Measurements from ENCODE around the gene TMEM190. TPM values are rescaled to one million over a fixed set of nuclear protein-coding genes. Genes with fewer than 3 reads are reported as not detected.
A peak's percentile ranks its signal among the peaks of the same experiment; 100 is the strongest.

Gene TMEM190
- total and polyA plus RNA-seq, 9 of the 15 experiments (the other 6 are each of a cell fraction or from before 2014, with no cell fraction given), result not detected

- no peak overlapping the region for H3K4me3 ChIP-seq
- DNase-seq (ENCODE audit: extremely low read depth in 1 of 4, low spot score in 3 of 4), result no peak
- no peaks in the 10 kb centered on the region for H3K27me3 ChIP-seq (ENCODE audit: control insufficient read depth in 2 of 2, insufficient read depth in 2 of 2, low read length in 2 of 2)
- H3K4me2 ChIP-seq (ENCODE audit: insufficient read depth, low read length), result peak overlapping the region; percentile 94
- H3K4me1 ChIP-seq (replicated peaks in 1 of 2; ENCODE audit: control insufficient read depth in 2 of 2, insufficient read depth in 2 of 2, low read length in 2 of 2), result peaks cover 47 to 65% of the 10 kb centered on the region in 2 experiments
- BruUV-seq (replicated peaks), result no TSS peak
- ATAC-seq, result no peak
- peak overlapping the region; percentile 20; the same call in 1 of the 3 replicates for H3K27ac ChIP-seq (ENCODE audit: extremely low read depth, low read depth, low read length)
- H3K79me2 ChIP-seq (ENCODE audit: control insufficient read depth, insufficient read depth, low read length), result peaks cover 48% of the 10 kb centered on the region
- H3K9ac ChIP-seq (ENCODE audit: insufficient read depth in 1 of 2, low read depth in 2 of 2, low read length in 2 of 2), result peak overlapping the region; percentile 13 to 98; a peak in 3 of 4 replicates
- in situ Hi-C loops (cut with MboI) (no loop called here), intact Hi-C loops (cut with micrococcal nuclease) (loop anchor here (5.0 kb wide), 2 partner anchors 63 to 87 kb away; no protein-coding TSS in a partner anchor)
- POLR2A ChIA-PET, result interaction anchor here (0.6 to 12.9 kb wide), 9 partner anchors 9 to 506 kb away, joined by 3 to 195 read pairs (median 4); partner anchors contain the start of gene UBE2S
- H3K9me3 ChIP-seq (replicated peaks; ENCODE audit: control insufficient read depth, insufficient read depth, low read depth, low read length), result no peaks in the 10 kb centered on the region
- H4K20me1 ChIP-seq (replicated peaks; ENCODE audit: control insufficient read depth, insufficient read depth, low read length), result peaks cover 54% of the 10 kb centered on the region
- no peak for FAIRE-seq
- H3K9me1 ChIP-seq (ENCODE audit: control insufficient read depth, insufficient read depth, low read length), result peaks cover 19% of the 10 kb centered on the region
- 80% methylated on average over 21 of the region's 21 CpGs for WGBS (ENCODE audit: insufficient coverage, low coverage, missing lambda C conversion rate)
- no peak overlapping the region for H2AFZ ChIP-seq (ENCODE audit: low read depth, low read length)
- CTCF ChIA-PET (ENCODE audit: low intra/inter-chr PET ratio), result no interaction called here
- H3K36me3 ChIP-seq (ENCODE audit: control insufficient read depth, insufficient read depth, low read length), result peaks cover 55% of the 10 kb centered on the region
- TF ChIP-seq ELK1 (CRISPR knock-in tag; IDR thresholded peaks at IDR 0.05) (no peak), MYNN (IDR thresholded peaks at IDR 0.05) (peak; percentile 70; the same call in 1 of the 2 replicates), MYNN (CRISPR knock-in tag; IDR thresholded peaks at IDR 0.05) (no peak), FOXA3 (CRISPR knock-in tag; conservative IDR thresholded peaks at IDR 0.05 in 1 of 2, IDR thresholded peaks at IDR 0.05 in 1 of 2) (no peak), XRCC3 (IDR thresholded peaks at IDR 0.05) (no peak), ZBTB8A (IDR thresholded peaks at IDR 0.05; ENCODE audit: partially characterized antibody) (no peak), PCBP1 (IDR thresholded peaks at IDR 0.05; ENCODE audit: low read depth, low read length, poor library complexity, severe bottlenecking) (no peak), SETDB1 (IDR thresholded peaks at IDR 0.05; ENCODE audit: low read length) (no peak), SUPT5H (IDR thresholded peaks at IDR 0.05) (peak; percentile 34; the same call in 1 of the 2 replicates), CEBPZ (IDR thresholded peaks at IDR 0.05; ENCODE audit: borderline replicate concordance, low read depth, low read length) (no peak), HEY1 (CRISPR knock-in tag; IDR thresholded peaks at IDR 0.05; ENCODE audit: borderline replicate concordance) (no peak), POLR2A (conservative IDR thresholded peaks at IDR 0.05) (peak; percentile 50), POLR2AphosphoS5 (IDR thresholded peaks at IDR 0.05; ENCODE audit: control insufficient read depth, insufficient read depth, low read depth, low read length) (peak; percentile 48; the same call in 1 of the 2 replicates), GATAD2A (IDR thresholded peaks at IDR 0.05) (no peak), FOXP4 (CRISPR knock-in tag; IDR thresholded peaks at IDR 0.05; ENCODE audit: borderline replicate concordance) (no peak)
Observed at GRCh38 chr19:55389386-55390317, 13.0 kb downstream of the TMEM190 start.

Measured in K562 (cell line).